BLaER1 treated with 17β-estradiol and CSF1 and Interleukin-3, amounts not matched to agents 10 nM and 100 nM (cell line): Measurements from ENCODE around the gene TGM5.

Experiments used
- H3K27ac ChIP-seq, 11 experiments: shearing (Covaris generic); formaldehyde crosslinking; 2 replicates each; pipeline ENCODE4 v1.8.1; 2022
- H3K27me3 ChIP-seq, 11 experiments: shearing (Covaris generic); formaldehyde crosslinking; 2 replicates each; pipeline ENCODE4 v1.8.1; 2022
- H3K36me3 ChIP-seq, 11 experiments: shearing (Covaris generic); formaldehyde crosslinking; 2 replicates each; pipeline ENCODE4 v1.8.1; 2022
- H3K4me1 ChIP-seq, 10 experiments: shearing (Covaris generic); formaldehyde crosslinking; 2 replicates each; pipeline ENCODE4 v1.8.1; 2022
- H3K4me2 ChIP-seq, 11 experiments: shearing (Covaris generic); formaldehyde crosslinking; 2 replicates each; pipeline ENCODE4 v1.8.1; 2022
- H3K4me3 ChIP-seq, 10 experiments: shearing (Covaris generic); formaldehyde crosslinking; 2 replicates each; pipeline ENCODE4 v1.8.1; 2022
- H3K9ac ChIP-seq, 11 experiments: shearing (Covaris generic); formaldehyde crosslinking; 2 replicates each; pipeline ENCODE4 v1.8.1; 2022
- H3K9me3 ChIP-seq, 11 experiments: shearing (Covaris generic); formaldehyde crosslinking; replicated peaks in 1 of 11; 2 replicates each; pipeline ENCODE4 v1.8.1; 2022
- H4K20me1 ChIP-seq, 11 experiments: shearing (Covaris generic); formaldehyde crosslinking; 2 replicates each; pipeline ENCODE4 v1.8.1; 2022
- Cebpa-rat ChIP-seq, 11 experiments: shearing (Covaris generic); IDR thresholded peaks; 2 replicates each; pipeline ENCODE4 v1.8.1; 2022

Gene TGM5

GRCh38 chr15:43218908-43219706 is 47.6 kb downstream of the TGM5 start:
- H3K9ac ChIP-seq = no peak overlapping the region
- H3K9me3 ChIP-seq = peaks cover 0 to 18% (median 7%) of the 10 kb centered on the region in 11 experiments; a peak in 11 of 22 replicates
- no peaks in the 10 kb centered on the region for H3K4me1 ChIP-seq
- no peak for TF ChIP-seq Cebpa-rat (IDR thresholded peaks at IDR 0.05)
- H3K4me2 ChIP-seq = no peak overlapping the region
- no peaks in the 10 kb centered on the region for H3K36me3 ChIP-seq
- no peaks in the 10 kb centered on the region for H3K27me3 ChIP-seq
- no peaks in the 10 kb centered on the region for H4K20me1 ChIP-seq
- no peak overlapping the region for H3K27ac ChIP-seq
- H3K4me3 ChIP-seq = no peak overlapping the region

GRCh38 chr15:43215961-43216360 is 50.8 kb downstream of the TGM5 start:
- Histone ChIP-seq H3K9ac (no peak overlapping the region), H3K27ac (no peak overlapping the region), H3K4me2 (no peak overlapping the region), H3K36me3 (no peaks in the 10 kb centered on the region), H3K4me1 (no peaks in the 10 kb centered on the region), H4K20me1 (no peaks in the 10 kb centered on the region), H3K4me3 (no peak overlapping the region), H3K27me3 (no peaks in the 10 kb centered on the region), H3K9me3 (peaks cover 0 to 18% (median 7%) of the 10 kb centered on the region in 11 experiments; a peak in 11 of 22 replicates)
- TF ChIP-seq Cebpa-rat (IDR thresholded peaks at IDR 0.05) = no peak

DNA sequence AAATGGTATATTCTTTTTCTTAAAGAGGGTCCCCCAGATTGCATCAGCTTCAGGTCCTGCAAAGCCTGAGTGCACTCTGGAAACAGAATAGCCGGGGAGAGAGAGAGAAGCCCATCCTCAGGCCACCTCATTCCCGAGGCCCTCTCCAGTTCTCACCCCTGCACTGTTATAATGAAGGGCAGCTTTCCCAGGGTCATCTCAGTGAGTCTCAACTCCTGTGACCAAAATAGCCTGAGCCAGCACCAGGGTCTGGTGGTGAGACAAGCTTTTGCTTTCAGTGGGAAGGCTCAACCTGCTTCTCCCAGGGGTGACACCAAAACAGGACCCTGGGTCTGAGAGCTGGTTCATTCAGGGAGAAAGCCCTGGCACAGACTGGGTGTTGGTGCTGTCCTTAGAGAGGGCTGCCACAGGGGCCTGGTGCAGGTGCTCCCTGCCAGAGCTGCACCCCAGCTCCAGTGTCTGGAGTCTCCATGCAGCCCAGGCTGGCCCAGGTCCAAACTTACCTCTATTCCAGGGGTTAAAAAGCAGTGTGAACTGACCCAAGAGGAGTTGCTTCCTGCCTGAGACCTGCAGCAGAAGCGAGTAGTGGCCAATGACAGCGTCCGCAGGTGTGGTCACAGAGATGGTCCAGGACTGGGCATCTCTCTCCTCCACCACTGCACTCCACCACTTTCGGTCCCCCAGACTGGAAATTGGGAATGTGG is 52.0 kb downstream of the TGM5 start:
- Histone ChIP-seq H3K9ac (no peak overlapping the region), H3K27me3 (no peaks in the 10 kb centered on the region), H3K27ac (no peak overlapping the region), H3K4me3 (no peak overlapping the region), H4K20me1 (no peaks in the 10 kb centered on the region; a peak in 1 of 22 replicates), H3K4me2 (no peak overlapping the region), H3K36me3 (no peaks in the 10 kb centered on the region), H3K9me3 (peaks cover 0 to 18% (median 7%) of the 10 kb centered on the region in 11 experiments; a peak in 11 of 22 replicates), H3K4me1 (no peaks in the 10 kb centered on the region)
- TF ChIP-seq Cebpa-rat (IDR thresholded peaks at IDR 0.05) = no peak

GRCh38 chr15:43214169-43214568 is 52.6 kb downstream of the TGM5 start:
- TF ChIP-seq Cebpa-rat (IDR thresholded peaks at IDR 0.05) = no peak
- Histone ChIP-seq H3K4me1 (no peaks in the 10 kb centered on the region), H4K20me1 (no peaks in the 10 kb centered on the region; a peak in 1 of 22 replicates), H3K9ac (no peak overlapping the region), H3K4me2 (no peak overlapping the region), H3K9me3 (peaks cover 0 to 18% (median 7%) of the 10 kb centered on the region in 11 experiments; a peak in 11 of 22 replicates), H3K4me3 (no peak overlapping the region), H3K27ac (no peak overlapping the region), H3K27me3 (no peaks in the 10 kb centered on the region), H3K36me3 (no peaks in the 10 kb centered on the region)

DNA sequence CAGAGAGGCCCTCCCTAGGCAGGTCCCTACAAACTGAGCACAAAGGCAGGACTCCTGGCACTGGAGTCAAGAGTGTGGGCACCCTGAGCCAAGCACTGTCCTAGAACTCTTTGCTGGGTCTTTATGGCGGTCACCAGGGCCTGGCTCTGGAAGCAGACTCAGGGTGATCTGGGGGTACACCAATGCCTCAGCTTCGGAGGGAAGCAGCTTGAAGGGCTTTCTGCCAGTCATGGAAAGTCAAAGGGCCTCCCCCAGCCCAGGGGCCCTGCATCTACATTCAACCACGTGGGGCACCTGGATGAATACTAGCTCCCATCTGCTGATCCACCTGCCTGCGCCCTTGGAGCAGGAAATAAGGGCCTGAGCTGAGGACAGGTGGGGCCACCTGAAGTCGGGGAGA is 53.3 kb downstream of the TGM5 start:
- Histone ChIP-seq H3K4me3 (no peak overlapping the region), H3K9ac (no peak overlapping the region), H3K4me1 (peaks cover 0 to 2% (median 0%) of the 10 kb centered on the region in 10 experiments; a peak in 3 of 20 replicates), H3K27ac (no peak overlapping the region), H3K36me3 (no peaks in the 10 kb centered on the region), H4K20me1 (peaks cover 0 to 1% (median 0%) of the 10 kb centered on the region in 11 experiments; a peak in 2 of 22 replicates), H3K4me2 (no peak overlapping the region), H3K9me3 (peaks cover 0 to 18% (median 7%) of the 10 kb centered on the region in 11 experiments; a peak in 11 of 22 replicates), H3K27me3 (no peaks in the 10 kb centered on the region)
- no peak for TF ChIP-seq Cebpa-rat (IDR thresholded peaks at IDR 0.05)

DNA sequence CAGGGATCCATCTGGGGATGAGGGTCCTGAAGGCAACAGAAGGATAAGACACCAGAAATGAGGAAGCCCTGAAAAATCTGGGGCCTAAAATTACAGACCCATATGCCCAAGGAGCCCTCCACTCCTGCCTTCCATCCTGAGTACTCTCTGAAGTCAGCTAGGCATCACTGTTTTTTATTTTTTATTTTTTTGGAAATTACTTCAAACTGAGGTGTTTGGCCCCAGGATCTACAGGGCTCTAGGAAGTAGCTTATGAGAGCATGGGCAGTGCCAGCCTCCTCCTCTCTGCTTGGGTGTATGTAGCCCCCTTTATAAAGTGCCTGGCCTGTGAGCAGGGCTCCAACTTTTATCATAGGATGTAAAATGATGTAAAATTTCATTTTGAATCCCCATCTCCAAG is 53.8 kb downstream of the TGM5 start:
- Histone ChIP-seq H4K20me1 (peaks cover 0 to 6% (median 0%) of the 10 kb centered on the region in 11 experiments; a peak in 2 of 22 replicates), H3K27ac (no peak overlapping the region), H3K4me3 (no peak overlapping the region), H3K4me2 (no peak overlapping the region), H3K27me3 (no peaks in the 10 kb centered on the region), H3K36me3 (no peaks in the 10 kb centered on the region), H3K9me3 (peaks cover 0 to 17% (median 7%) of the 10 kb centered on the region in 11 experiments; a peak in 11 of 22 replicates), H3K4me1 (peaks cover 0 to 7% (median 4%) of the 10 kb centered on the region in 10 experiments; a peak in 11 of 20 replicates), H3K9ac (no peak overlapping the region)
- TF ChIP-seq Cebpa-rat (IDR thresholded peaks at IDR 0.05) = no peak

- Histone ChIP-seq H3K9ac (no peak overlapping the region), H3K4me2 (no peak overlapping the region), H3K4me1 (peaks cover 0 to 13% (median 7%) of the 10 kb centered on the region in 10 experiments; a peak in 11 of 20 replicates), H4K20me1 (peaks cover 0 to 6% (median 0%) of the 10 kb centered on the region in 11 experiments; a peak in 2 of 22 replicates), H3K9me3 (peaks cover 0 to 10% (median 5%) of the 10 kb centered on the region in 11 experiments; a peak in 11 of 22 replicates), H3K27ac (no peak overlapping the region), H3K36me3 (no peaks in the 10 kb centered on the region), H3K4me3 (no peak overlapping the region), H3K27me3 (no peaks in the 10 kb centered on the region)
- TF ChIP-seq Cebpa-rat (IDR thresholded peaks at IDR 0.05) = no peak
Measured at GRCh38 chr15:43212299-43212698, 54.4 kb downstream of the TGM5 start.

DNA sequence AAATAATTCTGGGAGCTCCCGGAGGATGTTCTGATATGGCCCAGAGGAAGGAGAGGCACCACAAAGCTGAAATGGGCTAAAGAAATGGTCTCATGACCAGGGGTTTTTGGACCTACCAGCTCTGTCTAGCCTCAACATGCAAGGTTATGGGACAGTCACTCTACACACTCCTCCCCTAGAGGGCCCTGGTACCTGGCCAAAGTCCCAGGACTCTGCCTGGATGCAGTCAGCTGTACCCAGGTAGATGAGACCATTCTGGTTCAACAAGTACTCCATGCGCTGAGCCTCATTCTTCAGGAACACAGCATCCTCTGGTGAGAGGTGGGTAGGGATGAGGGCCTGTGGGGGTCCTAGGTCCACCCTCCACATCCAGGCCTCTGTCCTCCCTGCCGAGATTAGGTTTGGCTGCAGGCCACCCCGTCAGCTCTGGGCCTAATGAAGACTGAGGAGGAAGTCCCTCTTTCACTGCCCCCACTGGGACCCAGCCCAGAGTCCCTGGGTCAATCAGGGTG is 55.4 kb downstream of the TGM5 start:
- Histone ChIP-seq H3K9ac (no peak overlapping the region), H3K9me3 (no peaks in the 10 kb centered on the region; a peak in 1 of 22 replicates), H3K36me3 (no peaks in the 10 kb centered on the region), H3K27ac (no peak overlapping the region), H4K20me1 (peaks cover 0 to 6% (median 0%) of the 10 kb centered on the region in 11 experiments; a peak in 2 of 22 replicates), H3K4me1 (peaks cover 0 to 13% (median 7%) of the 10 kb centered on the region in 10 experiments; a peak in 11 of 20 replicates), H3K27me3 (no peaks in the 10 kb centered on the region), H3K4me2 (no peak overlapping the region), H3K4me3 (no peak overlapping the region)
- TF ChIP-seq Cebpa-rat (IDR thresholded peaks at IDR 0.05) = no peak

GRCh38 chr15:43210807-43211206 is 55.9 kb downstream of the TGM5 start:
- H3K9me3 ChIP-seq = no peaks in the 10 kb centered on the region
- no peak overlapping the region for H3K4me3 ChIP-seq
- H3K27ac ChIP-seq = no peak overlapping the region
- H3K27me3 ChIP-seq = no peaks in the 10 kb centered on the region
- H3K4me1 ChIP-seq = peaks cover 0 to 13% (median 7%) of the 10 kb centered on the region in 10 experiments; a peak in 11 of 20 replicates
- no peaks in the 10 kb centered on the region for H3K36me3 ChIP-seq
- peaks cover 0 to 6% (median 0%) of the 10 kb centered on the region in 11 experiments; a peak in 2 of 22 replicates for H4K20me1 ChIP-seq
- no peak overlapping the region for H3K4me2 ChIP-seq
- no peak for TF ChIP-seq Cebpa-rat (IDR thresholded peaks at IDR 0.05)
- no peak overlapping the region for H3K9ac ChIP-seq
